Activated CD8-positive, alpha-beta memory T cell treated with anti-CD3 and anti-CD28 coated beads, Interleukin-2, amount 10 ng/mL, durations not matched to agents 7 days and 5 days (primary cell): ENCODE results near the gene OR10G3. TPM values are rescaled to one million over a fixed set of nuclear protein-coding genes. Genes with fewer than 3 reads are reported as not detected.

Experiments used
- ATAC-seq: fragments of 150-1000 bp; cut with Tn5 transposase; one replicate; pipeline ENCODE4 v1.10.0; 2021; ENCODE audit warnings: moderate library complexity
- CTCF ChIA-PET: fragments of 350-600 bp; sonication (Branson Sonifier 250); formaldehyde crosslinking; loops from one replicate; lab custom pipeline; 2021; ENCODE audit warnings: antibody characterized with exemption; lab: Charles Lee
- DNase-seq: peaks from one replicate; pipeline ENCODE4 v3.0.0-alpha.2; 2020
- H3K27ac Mint-ChIP-seq: one replicate; pipeline ENCODE4 v1.8.0; 2021; ENCODE audit warnings: mild to moderate bottlenecking, mixed read lengths
- H3K27me3 Mint-ChIP-seq: one replicate; pipeline ENCODE4 v1.8.0; 2021; ENCODE audit warnings: mixed read lengths
- H3K36me3 Mint-ChIP-seq: one replicate; pipeline ENCODE4 v1.8.0; 2021; ENCODE audit warnings: mild to moderate bottlenecking, mixed read lengths
- H3K4me1 Mint-ChIP-seq: one replicate; pipeline ENCODE4 v1.8.0; 2021; ENCODE audit warnings: mixed read lengths
- H3K4me3 Mint-ChIP-seq: one replicate; pipeline ENCODE4 v1.8.0; 2021; ENCODE audit warnings: mild to moderate bottlenecking, moderate library complexity, mixed read lengths
- H3K9me3 Mint-ChIP-seq: one replicate; pipeline ENCODE4 v1.8.0; 2022; ENCODE audit warnings: low read depth, mixed read lengths
- total RNA-seq, 2 experiments: library from RNA; stranded (reverse); gene quantifications; one replicate each; pipeline ENCODE4 v1.2.3, GENCODE V29; 2021

Gene OR10G3
- total RNA-seq, 2 experiments from 2014 or later, result not detected

GRCh38 chr14:21528381-21529348, 51.2 kb downstream of the OR10G3 start:
- Mint-ChIP-seq H3K27me3 (peaks cover 14% of the 10 kb centered on the region), H3K27ac (no peak overlapping the region), H3K9me3 (no peaks in the 10 kb centered on the region), H3K36me3 (no peaks in the 10 kb centered on the region), H3K4me1 (peaks cover 9% of the 10 kb centered on the region), H3K4me3 (no peak overlapping the region)
- no peak for DNase-seq
- CTCF ChIA-PET, result interaction anchor here (0.6 kb wide), 1 partner anchor 16 kb away, joined by 3 read pairs; no protein-coding TSS in a partner anchor
- no peak for ATAC-seq

- Mint-ChIP-seq H3K27me3 (peaks cover 9% of the 10 kb centered on the region), H3K4me3 (peak overlapping the region; percentile 70), H3K9me3 (no peaks in the 10 kb centered on the region), H3K4me1 (peaks cover 9% of the 10 kb centered on the region), H3K27ac (no peak overlapping the region), H3K36me3 (no peaks in the 10 kb centered on the region)
- no peak for DNase-seq
- CTCF ChIA-PET, result interaction anchor here (2.2 to 2.7 kb wide), 2 partner anchors 29 kb away, joined by 11 to 13 read pairs; no protein-coding TSS in a partner anchor
- ATAC-seq, result no peak
These were observed 52.6 kb downstream of the OR10G3 start for GRCh38 chr14:21527318-21527679.

- no peak overlapping the region for H3K27ac Mint-ChIP-seq
- no peak for ATAC-seq
- peak overlapping the region; percentile 70 for H3K4me3 Mint-ChIP-seq
- H3K36me3 Mint-ChIP-seq, result no peaks in the 10 kb centered on the region
- CTCF ChIA-PET, result interaction anchor here (0.9 to 2.7 kb wide), 6 partner anchors 11 to 51 kb away, joined by 3 to 13 read pairs (median 5); partner anchors contain the start of genes METTL3 and TOX4
- H3K9me3 Mint-ChIP-seq, result no peaks in the 10 kb centered on the region
- H3K4me1 Mint-ChIP-seq, result peaks cover 9% of the 10 kb centered on the region
- DNase-seq, result no peak
- H3K27me3 Mint-ChIP-seq, result peaks cover 9% of the 10 kb centered on the region
These were observed 53.1 kb downstream of the OR10G3 start for GRCh38 chr14:21526672-21527317.

GRCh38 chr14:21525962-21526671, 53.8 kb downstream of the OR10G3 start, which contains the start of gene SALL2:
SALL2 (minus strand) TSS chr14:21526346; CDS start chr14:21526127, 219 bp downstream.
- H3K4me3 Mint-ChIP-seq, result peak within 1 kb of the TSS; percentile 70
- H3K27me3 Mint-ChIP-seq, result peaks cover 11% of the 10 kb centered on the region
- CTCF ChIA-PET, result interaction anchor here (0.5 to 2.7 kb wide), 7 partner anchors 12 to 1045 kb away, joined by 3 to 13 read pairs (median 4); partner anchors contain the start of genes METTL3 and TOX4
- H3K36me3 Mint-ChIP-seq, result no peaks in the 10 kb centered on the region
- peak; percentile 87 for ATAC-seq
- no peaks in the 10 kb centered on the region for H3K9me3 Mint-ChIP-seq
- DNase-seq, result peak; percentile 66
- H3K4me1 Mint-ChIP-seq, result peaks cover 9% of the 10 kb centered on the region
- H3K27ac Mint-ChIP-seq, result no peak within 1 kb of the TSS

- peaks cover 16% of the 10 kb centered on the region for H3K27me3 Mint-ChIP-seq
- CTCF ChIA-PET, result interaction anchor here (0.5 to 2.7 kb wide), 5 partner anchors 14 to 1046 kb away, joined by 3 to 13 read pairs (median 6); partner anchors contain the start of gene METTL3
- DNase-seq, result no peak
- H3K27ac Mint-ChIP-seq, result no peak overlapping the region
- H3K4me3 Mint-ChIP-seq, result peak overlapping the region; percentile 70
- no peak for ATAC-seq
- H3K4me1 Mint-ChIP-seq, result peaks cover 11% of the 10 kb centered on the region
- no peaks in the 10 kb centered on the region for H3K36me3 Mint-ChIP-seq
- no peaks in the 10 kb centered on the region for H3K9me3 Mint-ChIP-seq
These were observed 54.3 kb downstream of the OR10G3 start for GRCh38 chr14:21525571-21525961.

GRCh38 chr14:21524575-21525490, 55.0 kb downstream of the OR10G3 start:
- H3K27ac Mint-ChIP-seq, result no peak overlapping the region
- H3K36me3 Mint-ChIP-seq, result no peaks in the 10 kb centered on the region
- no peak for DNase-seq
- peak overlapping the region; percentile 70 for H3K4me3 Mint-ChIP-seq
- no peak for ATAC-seq
- peaks cover 13% of the 10 kb centered on the region for H3K4me1 Mint-ChIP-seq
- no peaks in the 10 kb centered on the region for H3K9me3 Mint-ChIP-seq
- CTCF ChIA-PET, result no interaction called here
- peaks cover 17% of the 10 kb centered on the region for H3K27me3 Mint-ChIP-seq

GRCh38 chr14:21523203-21523602, 56.7 kb downstream of the OR10G3 start:
- CTCF ChIA-PET, result no interaction called here
- no peak overlapping the region for H3K4me3 Mint-ChIP-seq
- ATAC-seq, result no peak
- peaks cover 13% of the 10 kb centered on the region for H3K4me1 Mint-ChIP-seq
- peaks cover 19% of the 10 kb centered on the region for H3K27me3 Mint-ChIP-seq
- no peaks in the 10 kb centered on the region for H3K9me3 Mint-ChIP-seq
- H3K36me3 Mint-ChIP-seq, result no peaks in the 10 kb centered on the region
- no peak for DNase-seq
- H3K27ac Mint-ChIP-seq, result no peak overlapping the region

- CTCF ChIA-PET, result no interaction called here
- Mint-ChIP-seq H3K36me3 (no peaks in the 10 kb centered on the region), H3K4me1 (peaks cover 6% of the 10 kb centered on the region), H3K4me3 (no peak overlapping the region), H3K27me3 (peaks cover 19% of the 10 kb centered on the region), H3K9me3 (no peaks in the 10 kb centered on the region), H3K27ac (no peak overlapping the region)
- ATAC-seq (no peak), DNase-seq (no peak)
These were observed 58.4 kb downstream of the OR10G3 start for GRCh38 chr14:21521501-21521900.

GRCh38 chr14:21520767-21521166, 59.1 kb downstream of the OR10G3 start:
- ATAC-seq, result no peak
- Mint-ChIP-seq H3K36me3 (no peaks in the 10 kb centered on the region), H3K27ac (no peak overlapping the region), H3K9me3 (no peaks in the 10 kb centered on the region), H3K4me3 (no peak overlapping the region), H3K27me3 (peaks cover 19% of the 10 kb centered on the region), H3K4me1 (peaks cover 6% of the 10 kb centered on the region)
- CTCF ChIA-PET, result no interaction called here
- no peak for DNase-seq

- no peaks in the 10 kb centered on the region for H3K9me3 Mint-ChIP-seq
- DNase-seq, result no peak
- H3K4me1 Mint-ChIP-seq, result peaks cover 4% of the 10 kb centered on the region
- peaks cover 19% of the 10 kb centered on the region for H3K27me3 Mint-ChIP-seq
- H3K36me3 Mint-ChIP-seq, result no peaks in the 10 kb centered on the region
- CTCF ChIA-PET, result interaction anchor here (1.8 kb wide), 1 partner anchor 20 kb away, joined by 5 read pairs; no protein-coding TSS in a partner anchor
- H3K27ac Mint-ChIP-seq, result no peak overlapping the region
- no peak for ATAC-seq
- H3K4me3 Mint-ChIP-seq, result no peak overlapping the region
These were observed 61.2 kb downstream of the OR10G3 start for GRCh38 chr14:21518725-21519124.
